Measurements from ENCODE around the gene HOXC6. TPM values are rescaled to one million over a fixed set of nuclear protein-coding genes. Genes with fewer than 3 reads are reported as not detected.

HOXC6 gene
- total and polyA plus RNA-seq, 2 donors (not counting 3 experiments of a cell fraction or from before 2014, with no cell fraction given) = 0.58 to 0.72 TPM

- intact Hi-C loops (cut with micrococcal nuclease) (no loop called here), dilution Hi-C loops (cut with MboI; ENCODE audit: extremely low pct_ligation_motif_present, low sequenced_read_pairs) (no loop called here)
- BruUV-seq (replicated peaks) = no TSS peak
- Histone ChIP-seq H3K9me1 (replicated peaks; ENCODE audit: control insufficient read depth, extremely low read depth, insufficient read depth, low read length) (no peaks in the 10 kb centered on the region), H4K20me1 (replicated peaks; ENCODE audit: control insufficient read depth, extremely low read depth, insufficient read depth, low read length) (no peaks in the 10 kb centered on the region), H2AFZ (ENCODE audit: low read depth, low read length) (no peak overlapping the region), H3K4me3 (replicated peaks in 1 of 3; ENCODE audit: insufficient read depth in 1 of 3, low read depth in 1 of 3, low read length in 3 of 3) (no peak overlapping the region), H3K36me3 (ENCODE audit: control insufficient read depth in 2 of 2, extremely low read depth in 1 of 2, insufficient read depth in 2 of 2, low read length in 2 of 2) (no peaks in the 10 kb centered on the region), H3K79me2 (ENCODE audit: control insufficient read depth, insufficient read depth, low read length) (no peaks in the 10 kb centered on the region), H3K4me2 (ENCODE audit: insufficient read depth, low read length) (no peak overlapping the region), H3K9me3 (replicated peaks; ENCODE audit: control insufficient read depth, insufficient read depth, low read length) (no peaks in the 10 kb centered on the region), H3K9ac (replicated peaks; ENCODE audit: extremely low read depth, insufficient read depth, low read length) (no peak overlapping the region), H3K27me3 (ENCODE audit: control insufficient read depth in 2 of 2, insufficient read depth in 2 of 2, low read length in 2 of 2) (peaks cover 54 to 57% of the 10 kb centered on the region in 2 experiments), H3K27ac (ENCODE audit: insufficient read depth, low read depth, low read length) (no peak overlapping the region), H3K4me1 (ENCODE audit: control insufficient read depth, extremely low read depth, insufficient read depth, low read length) (no peaks in the 10 kb centered on the region)
- CTCF ChIA-PET = no interaction called here
- TF ChIP-seq FOS (IDR thresholded peaks at IDR 0.05; ENCODE audit: borderline replicate concordance, insufficient read depth, low read length) = no peak
- TF ChIP-seq GATA2 (IDR thresholded peaks at IDR 0.05; ENCODE audit: insufficient read depth, insufficient read length, low read depth, low read length) = no peak
- TF ChIP-seq POLR2AphosphoS5 (IDR thresholded peaks at IDR 0.05; ENCODE audit: insufficient read depth, low read depth, low read length) = no peak
- no peak for TF ChIP-seq MAX (IDR thresholded peaks at IDR 0.05; ENCODE audit: insufficient read depth, insufficient read length)
- TF ChIP-seq POLR2A (IDR thresholded peaks at IDR 0.05; ENCODE audit: low read depth, low read length) = no peak
- TF ChIP-seq CTCF (IDR thresholded peaks at IDR 0.05; ENCODE audit: extremely low read depth in 1 of 2, insufficient read depth in 1 of 2, low read depth in 1 of 2, low read length in 2 of 2) = no peak
- TF ChIP-seq JUN (IDR thresholded peaks at IDR 0.05; ENCODE audit: borderline replicate concordance, insufficient read depth, insufficient read length, low read depth) = no peak
- TF ChIP-seq EZH2 (IDR thresholded peaks at IDR 0.05; ENCODE audit: borderline replicate concordance, low read depth, low read length, severe bottlenecking) = no peak
- TF ChIP-seq MYC (IDR thresholded peaks at IDR 0.05; ENCODE audit: low read depth, low read length) = no peak
- DNase-seq (ENCODE audit: low read depth, low spot score) = no peak
- POLR2A ChIA-PET = no interaction called here
- FAIRE-seq = no peak
These were observed 32.9 kb downstream of the HOXC6 start for GRCh38 chr12:54060975-54061778.
